Cardiac septum (tissue), 1 donor: ENCODE measurements around the gene CAPZB. TPM values are rescaled to one million over a fixed set of nuclear protein-coding genes. Genes with fewer than 3 reads are reported as not detected.

Source experiments
- DNase-seq: peaks from one replicate; pipeline ENCODE4 v3.0.0-alpha.2; 2020; ENCODE audit warnings: low spot score
- intact Hi-C: fragments of 100-400 bp; cut with DNase I; formaldehyde crosslinking; loops from one replicate; pipeline ENCODE4 v1.14.0; 2022
- total RNA-seq: library from RNA; stranded (reverse); fragmentation: NEBNext Ultra II Directional; extraction: Animal tissue kit (Norgen Biotek cat#: 25700); gene quantifications from one replicate; pipeline ENCODE4 v1.2.1, GENCODE V29; 2021
- donor health status: DM: no; HTN: no; CAD: no.

Gene CAPZB
- total RNA-seq, 1 donor from 2014 or later, result 213 TPM

DNA sequence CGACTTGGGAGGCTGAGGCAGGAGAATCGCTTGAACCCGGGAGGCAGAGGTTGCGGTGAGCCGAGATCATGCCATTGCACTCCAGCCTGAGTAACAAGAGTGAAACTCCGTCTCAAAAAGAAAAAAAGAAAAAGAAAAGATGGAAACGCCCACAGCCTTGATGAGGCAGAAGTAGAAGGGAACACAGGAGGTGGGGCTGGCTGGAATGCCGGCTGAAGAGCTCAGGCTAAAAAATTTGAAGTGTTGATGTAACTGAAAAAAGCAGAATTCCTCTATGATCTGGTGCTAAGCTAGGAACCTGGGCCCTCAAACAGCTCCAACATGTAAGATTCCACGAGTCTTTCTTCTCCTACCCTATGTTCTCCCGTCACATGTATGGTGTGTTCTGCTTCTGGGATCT is 119.6 kb downstream of the CAPZB start:
- DNase-seq, result no peak
- intact Hi-C loops, result no loop called here

GRCh38 chr1:19363536-19364152 is 121.7 kb downstream of the CAPZB start:
- intact Hi-C loops, result no loop called here
- DNase-seq, result no peak

GRCh38 chr1:19361611-19362147 is 123.7 kb downstream of the CAPZB start:
- intact Hi-C loops, result no loop called here
- DNase-seq, result no peak

GRCh38 chr1:19360843-19361610 is 124.3 kb downstream of the CAPZB start:
- DNase-seq, result no peak
- intact Hi-C loops, result no loop called here

DNA sequence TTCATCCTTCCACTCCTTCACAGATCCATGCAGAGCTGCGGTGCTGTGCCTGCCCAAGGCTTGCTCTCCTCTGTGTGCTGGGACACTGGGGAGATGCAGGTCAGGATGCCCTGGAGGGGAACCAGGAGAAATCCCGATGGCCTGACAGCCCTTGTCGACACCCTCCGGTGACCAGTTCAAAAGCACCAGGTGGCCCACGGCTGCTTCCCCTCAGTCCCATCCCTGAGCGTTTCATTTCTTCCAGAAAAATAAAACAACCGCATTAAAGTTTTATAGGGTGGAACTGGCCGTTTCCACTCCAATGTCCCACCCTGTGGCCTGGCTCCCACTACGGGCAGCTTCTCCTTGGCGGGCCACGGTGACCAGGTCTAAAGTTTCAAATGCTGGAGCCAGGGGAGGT is 124.9 kb downstream of the CAPZB start:
- intact Hi-C loops, result no loop called here

GRCh38 chr1:19360016-19360415 is 125.3 kb downstream of the CAPZB start:
- intact Hi-C loops, result no loop called here
- no peak for DNase-seq

More for the DNA sequence above, 124.9 kb downstream of the CAPZB start:
- DNase-seq, result no peak

DNA sequence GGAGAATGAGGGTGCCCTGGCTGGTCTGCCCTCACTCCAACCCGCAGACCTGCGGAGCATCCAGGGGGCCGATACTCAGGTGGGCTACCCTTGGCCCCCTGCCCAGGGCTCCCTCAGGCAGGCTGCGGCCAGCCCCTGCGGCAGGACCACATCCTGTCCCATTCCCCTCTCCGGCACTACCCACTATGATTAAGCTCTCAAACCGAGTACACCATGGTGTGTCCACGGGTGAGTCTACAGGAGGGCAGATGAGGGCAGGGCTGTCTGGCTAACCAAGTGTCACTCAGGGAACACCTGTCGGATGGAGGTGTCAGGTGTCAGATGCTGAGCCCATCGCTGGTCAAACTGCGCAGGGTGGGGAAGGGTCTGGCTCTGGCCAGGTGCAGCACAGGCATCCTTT is 126.0 kb downstream of the CAPZB start:
- intact Hi-C loops, result no loop called here
- no peak for DNase-seq

DNA sequence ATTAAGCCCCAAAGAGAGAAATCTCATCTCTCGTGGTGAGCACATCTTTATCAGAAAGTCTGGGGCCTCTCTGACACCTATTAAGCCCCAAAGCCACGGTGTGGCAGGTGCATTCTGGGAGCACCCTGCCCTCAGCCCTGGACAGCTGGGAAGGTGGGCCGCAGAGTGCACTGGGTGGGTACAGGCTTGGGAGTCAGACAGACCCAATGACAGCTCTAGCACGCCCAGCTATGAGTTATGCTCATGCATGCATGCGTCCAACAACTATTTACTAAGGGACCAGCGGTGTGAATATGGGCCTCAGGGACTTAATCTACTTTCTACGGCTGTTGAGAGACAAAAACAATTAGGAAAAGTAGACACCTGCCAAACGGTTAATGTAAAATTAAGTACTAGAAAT is 126.6 kb downstream of the CAPZB start:
- intact Hi-C loops, result no loop called here
- no peak for DNase-seq

GRCh38 chr1:19357299-19357986 is 127.9 kb downstream of the CAPZB start:
- DNase-seq, result no peak
- intact Hi-C loops, result no loop called here

GRCh38 chr1:19356266-19356665 is 129.1 kb downstream of the CAPZB start:
- intact Hi-C loops, result no loop called here
- DNase-seq, result no peak

- DNase-seq, result no peak
- intact Hi-C loops, result no loop called here
These were observed 130.8 kb downstream of the CAPZB start for GRCh38 chr1:19354531-19354981.

GRCh38 chr1:19353596-19353995 is 131.7 kb downstream of the CAPZB start:
- intact Hi-C loops, result no loop called here
- DNase-seq, result no peak

GRCh38 chr1:19352839-19353238 is 132.5 kb downstream of the CAPZB start:
- intact Hi-C loops, result no loop called here
- no peak for DNase-seq

GRCh38 chr1:19351873-19352272 is 133.5 kb downstream of the CAPZB start:
- intact Hi-C loops, result no loop called here
- DNase-seq, result no peak

DNA sequence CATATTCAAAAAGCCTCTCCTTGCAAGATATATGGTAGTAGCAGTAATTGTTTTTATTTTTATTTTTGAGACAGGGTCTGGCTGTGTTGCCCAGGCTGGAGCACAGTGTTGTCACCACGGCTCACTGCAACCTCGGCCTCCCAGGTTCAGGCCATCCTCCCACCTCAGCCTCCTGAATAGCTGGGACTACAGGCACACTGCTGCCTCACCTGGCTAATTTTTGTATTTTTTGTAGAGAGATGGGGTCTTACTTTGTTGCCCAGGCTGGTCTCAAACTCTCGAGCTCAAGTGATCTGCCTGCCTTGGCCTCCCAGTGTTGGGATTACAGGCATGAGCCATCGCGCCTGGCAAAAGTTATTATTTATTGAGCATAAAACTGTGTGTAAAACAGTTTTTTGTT is 134.8 kb downstream of the CAPZB start:
- intact Hi-C loops, result no loop called here
- DNase-seq, result no peak

DNA sequence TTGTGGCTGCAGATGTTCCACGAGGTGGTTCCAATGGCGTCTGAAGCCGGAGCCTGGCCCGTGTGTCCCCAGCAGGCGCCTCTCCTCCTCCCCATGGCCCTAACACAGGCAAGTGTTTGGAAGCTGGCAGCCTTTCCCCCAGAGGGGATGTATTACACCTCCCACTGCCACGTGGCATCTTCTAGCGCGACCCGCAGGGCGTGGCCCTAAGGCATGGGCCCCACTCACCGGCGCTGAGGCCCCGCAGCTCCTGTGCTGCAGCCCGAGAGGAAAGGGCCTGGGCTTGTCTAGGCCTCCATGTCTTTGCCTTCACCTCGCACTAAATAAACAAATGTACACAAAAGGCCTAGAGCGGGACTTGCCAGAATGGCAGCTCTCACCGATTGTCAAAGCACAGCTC is 135.3 kb downstream of the CAPZB start:
- intact Hi-C loops, result no loop called here

DNA sequence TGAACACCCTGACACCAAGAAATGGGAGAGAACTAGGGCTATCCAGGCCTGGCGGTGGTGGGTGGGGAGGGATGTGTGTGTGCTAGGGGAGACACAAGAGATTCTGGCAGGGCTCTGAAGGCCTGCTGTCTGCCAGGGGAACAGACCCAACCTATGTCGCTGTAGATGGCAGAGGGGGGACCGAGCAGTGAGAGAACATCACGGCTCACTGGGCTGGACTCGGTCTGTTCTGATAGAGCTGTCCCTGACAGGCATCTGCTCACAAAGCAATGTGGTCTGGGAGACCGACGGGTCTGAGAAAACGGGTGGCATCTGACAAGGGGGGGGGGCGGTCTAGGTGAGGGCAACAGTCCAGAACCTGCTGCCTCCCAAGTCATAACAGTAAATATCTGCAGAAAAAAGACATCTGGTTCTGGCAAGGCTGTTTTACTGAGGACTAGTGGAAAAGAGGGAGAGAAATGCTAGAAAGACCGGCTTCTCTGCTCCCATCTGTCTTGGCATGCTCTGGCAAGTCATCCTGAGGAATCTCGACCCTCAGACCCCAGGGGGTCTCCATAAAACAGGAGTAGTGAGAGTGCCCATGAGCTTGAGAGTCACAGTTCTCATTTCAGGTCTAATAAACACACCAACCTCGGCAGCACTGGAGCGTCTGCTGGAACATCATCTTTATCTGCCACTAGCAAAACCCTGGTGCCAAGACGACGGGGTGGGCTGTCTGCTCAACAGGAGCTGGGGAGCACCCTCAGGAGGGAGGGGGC is 136.7 kb downstream of the CAPZB start:
- intact Hi-C loops, result no loop called here
- no peak for DNase-seq

More for the DNA sequence above, 135.3 kb downstream of the CAPZB start:
- no peak for DNase-seq

DNA sequence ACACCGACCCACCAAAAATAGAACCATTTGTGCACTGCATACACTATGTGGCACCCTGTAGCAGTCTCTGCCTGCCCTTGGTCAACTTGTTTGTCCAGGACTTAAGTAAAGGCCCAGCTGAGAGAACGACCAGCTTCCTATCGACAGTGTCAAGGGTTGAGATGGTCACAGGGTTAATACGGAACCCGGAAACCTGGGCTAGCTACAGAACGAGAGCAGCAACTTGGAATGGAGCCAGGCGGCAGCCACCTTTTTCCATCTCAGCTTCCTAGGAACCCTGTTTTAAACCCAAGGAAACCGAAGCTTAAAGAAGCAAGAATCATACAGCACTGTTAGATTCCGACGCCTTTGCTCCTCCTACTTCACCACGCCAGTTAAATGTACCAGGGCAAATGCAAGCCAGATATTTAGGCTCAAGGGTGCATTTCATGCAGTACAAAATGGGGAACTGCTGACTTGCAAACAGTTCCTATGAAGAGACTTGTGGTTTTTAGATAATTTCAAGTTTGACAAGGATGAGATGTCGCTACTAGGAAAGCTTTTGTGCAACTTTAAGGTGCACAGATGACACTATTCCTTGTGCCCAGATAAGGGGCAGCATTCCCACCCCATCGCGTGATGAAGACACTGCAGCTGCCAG is 137.7 kb downstream of the CAPZB start:
- intact Hi-C loops, result no loop called here

DNA sequence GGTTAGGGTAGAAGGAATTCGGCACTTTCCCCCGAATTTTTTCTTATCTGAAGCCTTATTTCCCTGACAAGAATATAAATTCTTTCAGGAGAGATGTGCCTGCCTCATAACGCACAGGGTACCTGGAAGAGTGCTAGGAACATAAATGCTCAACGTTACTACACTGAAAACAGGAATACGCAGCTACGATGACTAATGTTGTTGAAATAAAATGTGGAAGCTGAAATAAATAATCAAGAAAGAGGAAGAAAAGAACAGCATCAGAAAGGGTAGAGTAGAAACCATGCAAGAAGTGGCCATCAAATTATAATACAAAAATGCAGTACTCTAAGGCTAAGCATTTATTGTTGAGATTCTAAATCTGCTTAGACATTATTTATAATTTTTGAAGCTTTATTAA is 139.3 kb downstream of the CAPZB start:
- intact Hi-C loops, result no loop called here
- no peak for DNase-seq

More for the DNA sequence above, 137.7 kb downstream of the CAPZB start:
- no peak for DNase-seq
